GM21447 (cell line): Measurements from ENCODE around the gene PHC2.

ENCODE experiments used
- ATAC-seq: cut with Tn5 transposase; IDR thresholded peaks from one replicate; pipeline ENCODE4 v1.9.1; 2021; ENCODE audit not compliant: unreplicated experiment

The PHC2 gene

GRCh38 chr1:33455539-33456501, 24.9 kb upstream of the PHC2 start:
- ATAC-seq = no peak

- ATAC-seq = no peak
Observed at GRCh38 chr1:33454646-33455282, 23.9 kb upstream of the PHC2 start.

GRCh38 chr1:33446590-33446989, 15.7 kb upstream of the PHC2 start:
- ATAC-seq = no peak

GRCh38 chr1:33445108-33445507, 14.2 kb upstream of the PHC2 start:
- ATAC-seq = no peak

GRCh38 chr1:33443705-33444180, 12.8 kb upstream of the PHC2 start:
- ATAC-seq = no peak

- no peak for ATAC-seq
Observed at GRCh38 chr1:33443080-33443704, 12.3 kb upstream of the PHC2 start.

GRCh38 chr1:33442141-33442540, 11.2 kb upstream of the PHC2 start:
- no peak for ATAC-seq

GRCh38 chr1:33441088-33441745, 10.3 kb upstream of the PHC2 start:
- no peak for ATAC-seq

- ATAC-seq = no peak
Observed at GRCh38 chr1:33439662-33440061, 8.8 kb upstream of the PHC2 start.

- ATAC-seq = no peak
Observed at GRCh38 chr1:33438364-33439160, 7.7 kb upstream of the PHC2 start.

GRCh38 chr1:33436557-33437285, 5.8 kb upstream of the PHC2 start:
- ATAC-seq = no peak

- ATAC-seq = no peak
Observed at GRCh38 chr1:33435096-33435820, 4.4 kb upstream of the PHC2 start.

- no peak for ATAC-seq
Observed at GRCh38 chr1:33434363-33434750, 3.5 kb upstream of the PHC2 start.

GRCh38 chr1:33433509-33434362, 2.8 kb upstream of the PHC2 start:
- ATAC-seq = no peak

GRCh38 chr1:33429856-33430691, 821 bp downstream of the PHC2 start:
- ATAC-seq = no peak

GRCh38 chr1:33429332-33429731, 1.6 kb downstream of the PHC2 start:
- no peak for ATAC-seq

- no peak for ATAC-seq
Observed at GRCh38 chr1:33428661-33429060, 2.2 kb downstream of the PHC2 start.
